ENCODE data around the gene XRN1.

DNA sequence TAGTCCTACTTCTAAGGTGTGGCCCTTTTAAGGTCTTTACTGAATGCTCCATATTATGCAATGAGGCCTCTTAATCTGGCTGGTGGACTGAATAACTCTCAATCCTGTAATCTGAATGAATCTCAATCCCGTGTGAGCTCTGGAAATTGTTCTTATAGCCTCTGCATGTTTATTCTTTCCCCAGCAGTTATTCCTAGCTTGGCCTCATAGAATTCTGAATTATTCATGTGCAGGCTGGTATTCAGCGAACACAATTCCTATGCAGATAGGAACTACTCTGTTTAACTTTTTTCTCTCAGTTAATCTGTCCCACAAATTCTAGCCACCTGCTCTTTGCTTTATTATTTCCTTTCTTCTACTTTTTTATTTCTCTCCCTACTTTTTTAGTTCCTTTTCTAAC lies 44.3 kb upstream of the XRN1 start:
- TF ChIP-seq CBX5 (IDR thresholded peaks at IDR 0.05; ENCODE audit: low read depth, low read length) (no peak), POLR2AphosphoS5 (IDR thresholded peaks at IDR 0.05; ENCODE audit: low read depth, low read length) (no peak), JUN (IDR thresholded peaks at IDR 0.05; ENCODE audit: low read depth, low read length) (no peak), EP300 (IDR thresholded peaks at IDR 0.05; ENCODE audit: borderline replicate concordance in 1 of 2, low read depth in 2 of 2, low read length in 2 of 2) (no peak), RFX5 (IDR thresholded peaks at IDR 0.05; ENCODE audit: borderline replicate concordance, low read depth, low read length) (no peak)
- TF ChIP-seq, protein P1, sequence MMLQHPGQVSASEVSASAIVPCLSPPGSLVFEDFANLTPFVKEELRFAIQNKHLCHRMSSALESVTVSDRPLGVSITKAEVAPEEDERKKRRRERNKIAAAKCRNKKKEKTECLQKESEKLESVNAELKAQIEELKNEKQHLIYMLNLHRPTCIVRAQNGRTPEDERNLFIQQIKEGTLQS (IDR thresholded peaks at IDR 0.05; ENCODE audit: insufficient read depth, low read depth, low read length): no peak
